ENCODE data around the gene NECAB2.

GRCh38 chr16:84040823-84041820 lies 73.1 kb downstream of the NECAB2 start:
- TF ChIP-seq CTCF (IDR thresholded peaks at IDR 0.05) (no peak), RAD21 (conservative IDR thresholded peaks at IDR 0.05 in 1 of 2, IDR thresholded peaks at IDR 0.05 in 1 of 2) (no peak), USF2 (IDR thresholded peaks at IDR 0.05) (no peak), CEBPB (IDR thresholded peaks at IDR 0.05) (no peak), MAZ (IDR thresholded peaks at IDR 0.05; ENCODE audit: borderline replicate concordance, low read depth, low read length) (no peak), CBX2 (IDR thresholded peaks at IDR 0.05; ENCODE audit: borderline replicate concordance, low read depth) (no peak), CHD2 (IDR thresholded peaks at IDR 0.05; ENCODE audit: low read length, partially characterized antibody) (no peak), RCOR1 (IDR thresholded peaks at IDR 0.05; ENCODE audit: low read depth, low read length) (no peak)

All from A549 (cell line).